GM19372 (cell line): ENCODE measurements around the gene RIPPLY1.
A peak's percentile ranks its signal among the peaks of the same experiment; 100 is the strongest.
"Not testable (repeated sequence)": the region's sequence is repeated elsewhere in the genome, so short reads cannot be mapped to it uniquely, and the experiment has no call there.

Experiments used
- ATAC-seq: cut with Tn5 transposase; IDR thresholded peaks from one replicate; pipeline ENCODE4 v1.9.1; 2021; ENCODE audit warnings: mild to moderate bottlenecking, low read depth, moderate library complexity; ENCODE audit not compliant: unreplicated experiment

The RIPPLY1 gene

GRCh38 chrX:106917830-106918500, 14.8 kb upstream of the RIPPLY1 start:
- ATAC-seq, result no peak

- no peak for ATAC-seq
These were observed 9.7 kb upstream of the RIPPLY1 start for GRCh38 chrX:106912864-106913263.

- no peak for ATAC-seq
These were observed 3.2 kb upstream of the RIPPLY1 start for GRCh38 chrX:106906361-106906760.

- ATAC-seq, result no peak
These were observed 2.0 kb upstream of the RIPPLY1 start for GRCh38 chrX:106905064-106905708.

GRCh38 chrX:106903856-106904528, 851 bp upstream of the RIPPLY1 start:
- ATAC-seq, result no peak

GRCh38 chrX:106902684-106903083, 457 bp downstream of the RIPPLY1 start:
- no peak for ATAC-seq

- no peak for ATAC-seq
These were observed 1.3 kb downstream of the RIPPLY1 start for GRCh38 chrX:106901781-106902219.

GRCh38 chrX:106901341-106901740, 1.8 kb downstream of the RIPPLY1 start:
- ATAC-seq, result no peak

- no peak for ATAC-seq
These were observed 3.3 kb downstream of the RIPPLY1 start for GRCh38 chrX:106899841-106900240.

GRCh38 chrX:106899276-106899675, 3.9 kb downstream of the RIPPLY1 start:
- no peak for ATAC-seq

- peak; percentile 82 for ATAC-seq
These were observed 4.7 kb downstream of the RIPPLY1 start for GRCh38 chrX:106898462-106898861.

GRCh38 chrX:106897259-106897658, 5.9 kb downstream of the RIPPLY1 start:
- ATAC-seq, result no peak

- no peak for ATAC-seq
These were observed 8.1 kb downstream of the RIPPLY1 start for GRCh38 chrX:106894978-106895452.

GRCh38 chrX:106894392-106894909, 8.7 kb downstream of the RIPPLY1 start:
- peak; percentile 74 for ATAC-seq

- ATAC-seq, result no peak
These were observed 11.2 kb downstream of the RIPPLY1 start for GRCh38 chrX:106891762-106892460.

GRCh38 chrX:106889468-106889867, 13.7 kb downstream of the RIPPLY1 start:
- ATAC-seq, result no peak

GRCh38 chrX:106875151-106875550, 28.0 kb downstream of the RIPPLY1 start:
- ATAC-seq, result no peak

GRCh38 chrX:106874075-106874474, 29.1 kb downstream of the RIPPLY1 start:
- no peak for ATAC-seq

- not testable (repeated sequence) for ATAC-seq
These were observed 30.3 kb downstream of the RIPPLY1 start for GRCh38 chrX:106872796-106873195.

GRCh38 chrX:106863697-106864096, 39.4 kb downstream of the RIPPLY1 start:
- no peak for ATAC-seq
